Gastroesophageal sphincter (tissue), 4 donors: ENCODE measurements around the gene DLL1. TPM values are rescaled to one million over a fixed set of nuclear protein-coding genes. Genes with fewer than 3 reads are reported as not detected.
A peak's percentile ranks its signal among the peaks of the same experiment; 100 is the strongest.

Source experiments
- ATAC-seq: fragments of 150-250 bp; one replicate; pipeline ENCODE4 v1.9.1; 2016; ENCODE audit warnings: mild to moderate bottlenecking, moderate library complexity
- H3K27ac ChIP-seq, 4 donors: fragments of 200-600 bp; sonication (generic) in 3 of 4; 1 replicate in 3 of 4; 2 replicates in 1 of 4; pipeline ENCODE4 v1.5.1; 2016 to 2019
- H3K27me3 ChIP-seq: fragments of 200-600 bp; sonication (generic); one replicate; pipeline ENCODE4 v1.5.1; 2019
- H3K36me3 ChIP-seq, 2 donors: fragments of 200-600 bp; sonication (generic); one replicate each; pipeline ENCODE4 v1.5.1; 2019; ENCODE audit warnings: control low read depth in 1 of 2
- H3K4me1 ChIP-seq, 3 donors: fragments of 200-600 bp; sonication (generic); 1 replicate in 2 of 3; 2 replicates in 1 of 3; pipeline ENCODE4 v1.5.1; 2016 to 2019; ENCODE audit warnings: control low read depth in 2 of 3
- H3K4me3 ChIP-seq, 2 donors: fragments of 200-600 bp; sonication (generic); one replicate each; pipeline ENCODE4 v1.5.1; 2019; ENCODE audit warnings: mild to moderate bottlenecking in 1 of 2, moderate library complexity in 1 of 2
- H3K9me3 ChIP-seq, 3 donors: fragments of 200-600 bp; sonication (generic); one replicate each; pipeline ENCODE4 v1.5.1; 2017 to 2019; ENCODE audit warnings: control low read depth in 2 of 3
- CTCF ChIP-seq, 4 experiments: fragments of 200-600 bp in 2 of 4; fragments of 450-650 bp in 2 of 4; sonication (generic) in 1 of 4; IDR thresholded peaks; one replicate each; pipeline ENCODE4 v1.5.1; 2017 to 2019; ENCODE audit warnings: antibody characterized with exemption in 4 of 4, mild to moderate bottlenecking in 2 of 4, moderate library complexity in 2 of 4
- EP300 ChIP-seq: sonication (generic); formaldehyde crosslinking; IDR thresholded peaks from one replicate; pipeline ENCODE4 v1.6.1; 2017; ENCODE audit warnings: antibody characterized with exemption, mild to moderate bottlenecking
- POLR2A ChIP-seq, 2 donors: fragments of 450-650 bp; IDR thresholded peaks; one replicate each; pipeline ENCODE4 v1.6.1; 2017; ENCODE audit warnings: antibody characterized with exemption in 2 of 2, mild to moderate bottlenecking in 2 of 2, moderate library complexity in 1 of 2
- POLR2AphosphoS5 ChIP-seq: sonication (generic); formaldehyde crosslinking; IDR thresholded peaks from one replicate; pipeline ENCODE4 v1.6.1; 2017; ENCODE audit warnings: antibody characterized with exemption
- whole genome bisulfite sequencing, 2 donors: methylation state at CpG; one replicate each; pipeline ENCODE4 v1.1.5; 2018; ENCODE audit warnings: low coverage in 1 of 2; 5-methylcytosine and 5-hydroxymethylcytosine counted together
- total RNA-seq, 4 donors: library from RNA; depleted of rRNA; stranded (reverse); fragments of >200 nt; gene quantifications; one replicate each; pipeline ENCODE4 v1.1.0, GENCODE V29; 2016

Gene DLL1
- total RNA-seq, 4 donors from 2014 or later, result 5.3 to 11.8 (median 6.5) TPM

- peaks cover 19% of the 10 kb centered on the region for H3K27me3 ChIP-seq
- H3K27ac ChIP-seq, result no peak overlapping the region
- peaks cover 0 to 9% (median 0%) of the 10 kb centered on the region in 3 donors for H3K4me1 ChIP-seq
- TF ChIP-seq POLR2A (IDR thresholded peaks at IDR 0.05) (no peak), EP300 (no peak), CTCF (IDR thresholded peaks at IDR 0.05) (no peak), POLR2AphosphoS5 (no peak)
- WGBS, 2 donors, result 71 to 72% methylated on average over 2 to 4 of the region's 41 CpGs
- H3K36me3 ChIP-seq, result no peaks in the 10 kb centered on the region
- H3K9me3 ChIP-seq, result no peaks in the 10 kb centered on the region
- ATAC-seq, result no peak
- no peak overlapping the region for H3K4me3 ChIP-seq
Observed at GRCh38 chr6:170251776-170252571, 38.9 kb downstream of the DLL1 start.

- WGBS, 2 donors, result 78 to 91% methylated on average over 6 to 7 of the region's 21 CpGs
- Histone ChIP-seq H3K27me3 (peaks cover 20% of the 10 kb centered on the region), H3K9me3 (no peaks in the 10 kb centered on the region), H3K4me3 (no peak overlapping the region), H3K4me1 (peaks cover 0 to 9% (median 0%) of the 10 kb centered on the region in 3 donors), H3K36me3 (no peaks in the 10 kb centered on the region), H3K27ac (no peak overlapping the region)
- TF ChIP-seq POLR2AphosphoS5 (peak; percentile 43), EP300 (no peak)
- ATAC-seq, result no peak
Observed at GRCh38 chr6:170250981-170251775, 39.7 kb downstream of the DLL1 start.

- H3K4me3 ChIP-seq, result no peak overlapping the region
- no peaks in the 10 kb centered on the region for H3K9me3 ChIP-seq
- H3K4me1 ChIP-seq, result peaks cover 0 to 9% (median 0%) of the 10 kb centered on the region in 3 donors
- no peak overlapping the region for H3K27ac ChIP-seq
- TF ChIP-seq EP300 (no peak), POLR2AphosphoS5 (no peak), POLR2A (IDR thresholded peaks at IDR 0.05) (no peak), CTCF (IDR thresholded peaks at IDR 0.05) (no peak)
- ATAC-seq, result no peak
- no peaks in the 10 kb centered on the region for H3K36me3 ChIP-seq
- peaks cover 20% of the 10 kb centered on the region for H3K27me3 ChIP-seq
- WGBS, 2 donors, result 76 to 88% methylated on average over 6 to 8 of the region's 11 CpGs
Observed at GRCh38 chr6:170250455-170250854, 40.4 kb downstream of the DLL1 start.

GRCh38 chr6:170249817-170250216 lies 41.1 kb downstream of the DLL1 start:
- Histone ChIP-seq H3K4me1 (peaks cover 0 to 9% (median 0%) of the 10 kb centered on the region in 3 donors), H3K36me3 (no peaks in the 10 kb centered on the region), H3K27me3 (peaks cover 21% of the 10 kb centered on the region), H3K27ac (no peak overlapping the region), H3K9me3 (no peaks in the 10 kb centered on the region), H3K4me3 (no peak overlapping the region)
- no peak for TF ChIP-seq POLR2A (IDR thresholded peaks at IDR 0.05)
- no peak for TF ChIP-seq POLR2AphosphoS5
- 92 to 97% methylated on average over 5 to 13 of the region's 15 CpGs for WGBS, 2 donors
- no peak for ATAC-seq

- ATAC-seq, result no peak
- 87% methylated on average over 7 of the region's 27 CpGs; no CpG with 5 or more reads in 1 of the 2 donors for WGBS, 2 donors
Observed at GRCh38 chr6:170248861-170249600, 41.8 kb downstream of the DLL1 start.

More at GRCh38 chr6:170248861-170249600, 41.8 kb downstream of the DLL1 start:
- H3K27me3 ChIP-seq, result peaks cover 25% of the 10 kb centered on the region
- no peak overlapping the region for H3K4me3 ChIP-seq
- H3K36me3 ChIP-seq, result no peaks in the 10 kb centered on the region
- no peak overlapping the region for H3K27ac ChIP-seq
- TF ChIP-seq CTCF (IDR thresholded peaks at IDR 0.05) (no peak), EP300 (no peak), POLR2A (IDR thresholded peaks at IDR 0.05) (no peak), POLR2AphosphoS5 (no peak)
- H3K4me1 ChIP-seq, result peaks cover 0 to 9% (median 0%) of the 10 kb centered on the region in 3 donors
- no peaks in the 10 kb centered on the region for H3K9me3 ChIP-seq
